ENCODE data around the gene CEP164. TPM values are rescaled to one million over a fixed set of nuclear protein-coding genes. Genes with fewer than 3 reads are reported as not detected.

The CEP164 gene
- total and polyA plus RNA-seq, 2 of the 8 experiments (the other 6 are each of a cell fraction or from before 2014, with no cell fraction given): 8.4 to 20.8 TPM

- H3K36me3 ChIP-seq (ENCODE audit: control insufficient read depth in 2 of 4, insufficient read depth in 4 of 4, low read length in 3 of 4): peaks cover 0 to 13% (median 2%) of the 10 kb centered on the region in 4 experiments; a peak in 4 of 8 replicates
- no peak overlapping the region for H4K5ac ChIP-seq (ENCODE audit: insufficient read length, low read depth, low read length)
- H3K4ac ChIP-seq (replicated peaks; ENCODE audit: insufficient read length, low read depth, low read length): no peak overlapping the region
- no peak overlapping the region for H2AK5ac ChIP-seq (ENCODE audit: low read depth, low read length)
- H3K27ac ChIP-seq (ENCODE audit: low read depth, low read length): no peak overlapping the region
- H4K20me1 ChIP-seq (replicated peaks in 1 of 2; ENCODE audit: control insufficient read depth in 1 of 2, insufficient read depth in 2 of 2, low read length in 2 of 2): no peaks in the 10 kb centered on the region
- ChIA-PET CTCF (ENCODE audit: partially characterized antibody) (interaction anchor here (9.6 kb wide), 1 partner anchor 18 kb away, joined by 85 read pairs; no protein-coding TSS in a partner anchor), POLR2A (ENCODE audit: partially characterized antibody) (no interaction called here)
- no peak overlapping the region for H3K18ac ChIP-seq (ENCODE audit: extremely low read depth, low read length)
- no peak overlapping the region for H2BK12ac ChIP-seq (ENCODE audit: low read depth, low read length)
- no peak overlapping the region for H3K4me3 ChIP-seq (ENCODE audit: extremely low read depth in 1 of 4, insufficient read depth in 2 of 4, low read depth in 3 of 4, low read length in 4 of 4)
- no peak overlapping the region for H2BK15ac ChIP-seq (ENCODE audit: low read length)
- H2AFZ ChIP-seq (ENCODE audit: low read length): no peak overlapping the region
- H3K23ac ChIP-seq (ENCODE audit: insufficient read length): no peak overlapping the region
- no peaks in the 10 kb centered on the region for H3K27me3 ChIP-seq (replicated peaks in 1 of 4; ENCODE audit: control insufficient read depth in 3 of 4, extremely low read depth in 1 of 4, insufficient read depth in 3 of 4, low read length in 3 of 4)
- WGBS, 2 experiments (ENCODE audit: extremely low coverage in 1 of 2, insufficient coverage in 1 of 2, insufficient read length in 1 of 2, insufficient replicate concordance in 2 of 2, low coverage in 1 of 2, low lambda C conversion rate in 2 of 2, missing lambda C conversion rate in 1 of 2): 79% methylated on average over 3 of the region's 3 CpGs; no CpG with 5 or more reads in 1 of the 2 experiments
- H3K23me2 ChIP-seq (ENCODE audit: low read depth, low read length): no peaks in the 10 kb centered on the region
- H3K79me1 ChIP-seq (ENCODE audit: low read depth, low read length): no peaks in the 10 kb centered on the region
- H3K14ac ChIP-seq (ENCODE audit: insufficient read length): no peak overlapping the region
- no peak overlapping the region for H3K56ac ChIP-seq (replicated peaks; ENCODE audit: insufficient read length, low read depth, low read length)
- no peak overlapping the region for H2BK120ac ChIP-seq (replicated peaks; ENCODE audit: low read depth, low read length)
- DNase-seq (ENCODE audit: low read depth in 1 of 2, low spot score in 2 of 2) (no peak), FAIRE-seq (no peak)
- no peak overlapping the region for H4K91ac ChIP-seq (replicated peaks; ENCODE audit: insufficient read length, low read length)
- peaks cover 7 to 12% of the 10 kb centered on the region in 2 experiments for H3K9me3 ChIP-seq (ENCODE audit: insufficient read depth in 2 of 2, low read depth in 1 of 2, low read length in 1 of 2)
- H4K8ac ChIP-seq (ENCODE audit: extremely low read depth, insufficient read depth, low read length): no peak overlapping the region
- no peak overlapping the region for H2BK20ac ChIP-seq (ENCODE audit: low read length)
- no peak overlapping the region for H3K4me2 ChIP-seq (ENCODE audit: insufficient read depth in 1 of 2, low read depth in 2 of 2, low read length in 2 of 2)
- H3K79me2 ChIP-seq (ENCODE audit: control insufficient read depth in 1 of 2, insufficient read depth in 2 of 2, low read length in 2 of 2): no peaks in the 10 kb centered on the region
- no peak overlapping the region for H3K9ac ChIP-seq (replicated peaks in 1 of 4; ENCODE audit: extremely low read depth in 1 of 4, low read depth in 3 of 4, low read length in 3 of 4)
- H2BK5ac ChIP-seq (ENCODE audit: low read depth, low read length): no peak overlapping the region
- peaks cover 0 to 4% (median 0%) of the 10 kb centered on the region in 4 experiments; a peak in 2 of 7 replicates for H3K4me1 ChIP-seq (replicated peaks in 1 of 4; ENCODE audit: control insufficient read depth in 3 of 4, insufficient read depth in 4 of 4, low read length in 3 of 4)
- TF ChIP-seq EZH2 (IDR thresholded peaks at IDR 0.05; ENCODE audit: low read depth, low read length, severe bottlenecking) (no peak), BCL11A (IDR thresholded peaks at IDR 0.05; ENCODE audit: low read depth in 2 of 2, low read length in 2 of 2) (no peak), KDM4A (IDR thresholded peaks at IDR 0.05; ENCODE audit: low read depth, low read length, severe bottlenecking) (no peak), KDM5A (IDR thresholded peaks at IDR 0.05; ENCODE audit: low read length) (no peak), SIRT6 (IDR thresholded peaks at IDR 0.05; ENCODE audit: low read length) (no peak), SIN3A (conservative IDR thresholded peaks at IDR 0.05 in 1 of 2, IDR thresholded peaks at IDR 0.05 in 1 of 2; ENCODE audit: low read depth in 1 of 2, low read length in 2 of 2) (no peak), JUND (IDR thresholded peaks at IDR 0.05; ENCODE audit: low read length) (no peak), SP2 (IDR thresholded peaks at IDR 0.05; ENCODE audit: low read length) (no peak), SUZ12 (IDR thresholded peaks at IDR 0.05; ENCODE audit: low read length) (no peak), FOSL1 (IDR thresholded peaks at IDR 0.05; ENCODE audit: insufficient read depth, low read depth, low read length) (no peak)
Measured at GRCh38 chr11:117408356-117408755, 80.7 kb downstream of the CEP164 start.
